H1 (cell line): ENCODE data around the gene IZUMO4. TPM values are rescaled to one million over a fixed set of nuclear protein-coding genes. Genes with fewer than 3 reads are reported as not detected.

ENCODE experiments used
- ASH2L ChIP-seq: fragments of 200-600, 300-600 bp; sonication (generic); IDR thresholded peaks from one replicate; pipeline ENCODE4 v1.7.1; 2017; ENCODE audit warnings: low read length
- CHD2 ChIP-seq: IDR thresholded peaks from 2 replicates; pipeline ENCODE4 v1.6.1; 2012; ENCODE audit warnings: low read length, improper control_type of control experiment
- CREB1 ChIP-seq: IDR thresholded peaks from 2 replicates; pipeline ENCODE4 v1.6.1; 2012; ENCODE audit warnings: inconsistent platforms
- FOSL1 ChIP-seq: IDR thresholded peaks from 2 replicates; pipeline ENCODE4 v1.6.1; 2011; ENCODE audit warnings: mild to moderate bottlenecking, low read depth, low read length, moderate library complexity; ENCODE audit not compliant: insufficient read depth
- KDM4A ChIP-seq: IDR thresholded peaks from one replicate; pipeline ENCODE4 v1.7.1; 2012; ENCODE audit warnings: low read depth, mild to moderate bottlenecking, moderate library complexity, low read length, inconsistent platforms; ENCODE audit not compliant: severe bottlenecking
- MAFK ChIP-seq: IDR thresholded peaks from 2 replicates; pipeline ENCODE4 v1.6.1; 2012; ENCODE audit warnings: low read depth, mild to moderate bottlenecking, improper control_type of control experiment, low read length
- PHF8 ChIP-seq: fragments of 200-600 bp; sonication (generic); conservative IDR thresholded peaks from 2 replicates; pipeline ENCODE4 v1.7.1; 2012; ENCODE audit warnings: low read depth, mild to moderate bottlenecking, inconsistent platforms, low read length, moderate library complexity
- RBBP5 ChIP-seq: IDR thresholded peaks from 2 replicates; pipeline ENCODE4 v1.7.1; 2012; ENCODE audit warnings: low read depth, mild to moderate bottlenecking, inconsistent platforms, low read length, moderate library complexity, borderline replicate concordance
- TEAD4 ChIP-seq: IDR thresholded peaks from 2 replicates; pipeline ENCODE4 v1.6.1; 2012; ENCODE audit warnings: low read depth, low read length, inconsistent platforms, mixed read lengths
- ZNF274 ChIP-seq: IDR thresholded peaks from 2 replicates; pipeline ENCODE4 v1.7.0; 2012; ENCODE audit warnings: low read length, borderline replicate concordance; ENCODE audit errors: extremely low read depth
- polyA plus RNA-seq, 7 experiments: library from polyadenylated mRNA; depleted of rRNA in 3 of 7; stranded (reverse) in 5 of 7; unstranded in 2 of 7; fragments of >200 nt in 5 of 7; fragments of 200-250 nt in 2 of 7; gene quantifications; 1 replicate in 5 of 7; 2 replicates in 1 of 7; 4 replicates in 1 of 7; pipeline versions ENCODE4 v1.2.1 to v1.2.3, GENCODE V29; 2011 to 2013; ENCODE audit warnings: missing spikeins in 2 of 7, mixed read lengths in 2 of 7
- total RNA-seq: library from RNA; stranded (reverse); fragmentation: NEBNext Ultra II Directional; extraction: Animal tissue kit (Norgen Biotek cat#: 25700); gene quantifications from 2 replicates; pipeline ENCODE4 v1.2.1, GENCODE V29; 2021
- TF ChIP-seq, protein P1 (sequence below): IDR thresholded peaks from 2 replicates; pipeline ENCODE4 v1.6.1; 2012; ENCODE audit warnings: inconsistent platforms

The IZUMO4 gene
- total and polyA plus RNA-seq, 2 of the 8 experiments (the other 6 are each of a cell fraction or from before 2014, with no cell fraction given) = 1.8 to 1.9 TPM

DNA sequence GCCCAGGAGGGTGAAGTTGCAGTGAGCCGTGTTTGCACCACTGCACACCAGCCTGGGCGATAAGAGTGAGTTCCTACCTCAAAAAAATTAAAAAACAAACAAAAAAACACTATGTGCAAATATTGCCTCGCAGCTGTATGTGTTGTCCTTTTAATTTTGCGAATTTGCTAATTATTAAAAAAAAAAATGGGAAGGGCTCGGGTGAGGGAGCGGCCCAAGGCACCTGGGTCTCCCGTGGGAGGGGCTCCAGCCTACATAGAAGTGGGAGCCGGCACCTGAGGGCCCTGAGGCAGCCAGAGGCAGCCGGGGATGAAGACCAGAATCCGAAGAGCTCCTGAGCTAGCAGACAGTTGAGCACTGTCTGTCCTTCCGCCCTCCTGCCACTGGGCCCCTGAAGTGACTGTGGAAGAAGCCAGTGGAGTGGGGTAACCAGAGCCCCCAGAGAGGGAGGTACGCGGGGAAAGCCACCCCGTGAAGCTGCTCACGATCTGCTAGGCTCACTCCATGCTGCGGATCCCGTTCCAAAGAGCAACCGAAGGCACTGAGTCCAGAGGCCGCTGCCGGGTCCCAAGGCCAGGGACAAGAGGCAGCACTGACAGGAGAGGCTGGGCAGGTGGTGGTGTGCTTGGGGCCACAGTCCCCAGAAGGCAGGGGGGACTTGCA is 6.5 kb downstream of the IZUMO4 start (continued):
- TF ChIP-seq, protein P1, sequence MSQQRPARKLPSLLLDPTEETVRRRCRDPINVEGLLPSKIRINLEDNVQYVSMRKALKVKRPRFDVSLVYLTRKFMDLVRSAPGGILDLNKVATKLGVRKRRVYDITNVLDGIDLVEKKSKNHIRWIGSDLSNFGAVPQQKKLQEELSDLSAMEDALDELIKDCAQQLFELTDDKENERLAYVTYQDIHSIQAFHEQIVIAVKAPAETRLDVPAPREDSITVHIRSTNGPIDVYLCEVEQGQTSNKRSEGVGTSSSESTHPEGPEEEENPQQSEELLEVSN = no peak
- TF ChIP-seq ZNF274 = no peak
- no peak for TF ChIP-seq PHF8
- TF ChIP-seq ASH2L = no peak
- no peak for TF ChIP-seq FOSL1
- no peak for TF ChIP-seq CREB1
- TF ChIP-seq MAFK = no peak
- TF ChIP-seq TEAD4 = no peak
- no peak for TF ChIP-seq CHD2
- no peak for TF ChIP-seq RBBP5
- TF ChIP-seq KDM4A = no peak
